GM12878 (cell line): ENCODE measurements around the gene NOM1.

ENCODE experiments used
- CTCF ChIP-seq, 3 experiments: IDR thresholded peaks in 2 of 3; conservative IDR thresholded peaks in 1 of 3; 2 replicates each; pipeline ENCODE4 v1.5.1; 2011; ENCODE audit warnings: low read depth in 3 of 3, low read length in 3 of 3, mild to moderate bottlenecking in 3 of 3, control low read depth in 2 of 3, moderate library complexity in 2 of 3, inconsistent platforms in 1 of 3, mixed read lengths in 1 of 3; ENCODE audit not compliant: control insufficient read depth in 2 of 3, insufficient read depth in 1 of 3; ENCODE audit errors: extremely low read depth in 1 of 3
- GATAD2B ChIP-seq: fragments of 450-650 bp; conservative IDR thresholded peaks from 2 replicates; pipeline ENCODE4 v1.6.1; 2017; ENCODE audit warnings: low read depth, mild to moderate bottlenecking, moderate library complexity
- HDAC6 ChIP-seq: fragments of 200-600 bp; sonication (generic); IDR thresholded peaks from one replicate; pipeline ENCODE4 v1.8.0; 2017; ENCODE audit warnings: antibody characterized with exemption; ENCODE audit not compliant: unreplicated experiment
- JUND ChIP-seq: IDR thresholded peaks from 2 replicates; pipeline ENCODE4 v1.6.1; 2012; ENCODE audit warnings: low read depth, mild to moderate bottlenecking, low read length, improper control_type of control experiment, moderate library complexity
- NR2F1 ChIP-seq: fragments of 450-650 bp; conservative IDR thresholded peaks from 2 replicates; pipeline ENCODE4 v1.6.1; 2017; ENCODE audit warnings: mild to moderate bottlenecking
- POLR2A ChIP-seq: IDR thresholded peaks from 2 replicates; pipeline ENCODE4 v1.6.1; 2011; ENCODE audit warnings: low read depth, mild to moderate bottlenecking, low read length
- POLR2AphosphoS5 ChIP-seq: IDR thresholded peaks from 2 replicates; pipeline ENCODE4 v1.6.1; 2011; ENCODE audit warnings: mild to moderate bottlenecking, low read length, inconsistent platforms
- TBL1XR1 ChIP-seq: IDR thresholded peaks from 2 replicates; pipeline ENCODE4 v1.6.1; 2012; ENCODE audit warnings: low read depth, low read length, improper control_type of control experiment

DNA sequence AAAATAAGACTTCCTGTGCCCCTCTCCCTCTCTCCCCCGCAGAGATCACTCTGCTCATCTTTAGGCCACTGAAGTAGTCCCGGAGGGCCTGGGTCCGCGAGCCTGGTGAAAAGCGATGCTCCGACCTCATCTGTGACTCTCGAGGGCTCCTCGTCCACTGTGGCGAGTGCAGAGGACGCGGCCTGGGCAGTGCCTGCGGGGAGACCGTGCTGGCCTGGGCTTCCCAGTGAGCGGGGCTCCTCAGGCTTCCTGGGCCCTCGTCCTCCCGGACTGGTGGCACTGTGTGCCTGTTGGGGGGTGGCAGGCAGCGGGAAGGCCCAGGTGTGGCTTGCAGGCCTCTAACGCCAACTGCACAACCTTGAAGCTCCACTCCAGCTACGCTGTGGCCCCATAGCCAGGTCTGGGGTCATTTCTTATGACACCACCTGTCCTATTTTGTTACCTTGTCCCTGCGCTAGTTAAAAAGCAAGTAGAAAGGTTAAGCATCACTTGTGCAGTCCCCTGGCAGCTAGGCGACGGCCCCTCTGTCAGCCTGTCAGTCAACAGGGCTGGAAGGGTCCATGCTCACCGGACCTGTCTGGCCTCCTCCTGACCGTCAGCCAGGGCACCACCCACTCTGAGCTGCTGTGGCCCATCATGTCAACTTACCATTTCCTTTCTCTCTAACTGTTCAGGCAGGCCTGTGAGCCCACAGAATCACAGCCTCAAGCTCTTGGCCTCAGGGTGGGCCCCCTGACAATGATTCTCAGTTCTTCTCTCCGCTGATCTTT lies 40.4 kb downstream of the NOM1 start:
- TF ChIP-seq CTCF (IDR thresholded peaks at IDR 0.05 in 2 of 3, conservative IDR thresholded peaks at IDR 0.05 in 1 of 3; ENCODE audit: control insufficient read depth in 2 of 3, extremely low read depth in 1 of 3, insufficient read depth in 1 of 3, low read depth in 3 of 3, low read length in 3 of 3) (no peak), TBL1XR1 (no peak), POLR2AphosphoS5 (no peak), POLR2A (no peak), JUND (no peak), HDAC6 (no peak), NR2F1 (no peak), GATAD2B (no peak)
